ENCODE measurements around the gene TSC22D2. TPM values are rescaled to one million over a fixed set of nuclear protein-coding genes. Genes with fewer than 3 reads are reported as not detected.

Gene TSC22D2
- total and polyA plus RNA-seq, 12 donors, result 11.8 to 73.1 (median 28.7) TPM

DNA sequence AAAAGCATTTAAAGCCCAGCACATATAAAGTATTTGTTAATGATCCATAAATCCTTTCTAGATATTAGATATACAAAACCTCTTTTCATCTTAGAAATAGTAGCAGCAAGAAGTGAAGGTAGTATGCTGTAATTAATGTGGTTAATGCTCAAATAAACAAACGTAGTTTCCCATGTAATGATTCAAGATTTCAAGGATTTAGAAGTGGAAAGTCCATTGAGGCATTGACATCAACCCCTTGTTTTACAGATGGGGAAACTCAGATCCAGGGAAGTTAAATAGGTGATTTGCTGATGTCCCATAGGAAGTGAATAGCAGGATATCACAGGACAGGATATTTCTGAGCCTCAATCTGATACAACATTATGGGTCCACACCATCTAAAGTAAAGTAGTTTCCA lies 47.2 kb downstream of the TSC22D2 start:
- Histone ChIP-seq H3K27ac (no peak overlapping the region), H3K36me3 (peaks cover 0 to 35% (median 10%) of the 10 kb centered on the region in 9 donors), H3K9me3 (no peaks in the 10 kb centered on the region), H3K4me1 (peaks cover 3 to 51% (median 30%) of the 10 kb centered on the region in 9 donors), H3K4me3 (no peak overlapping the region), H3K27me3 (no peaks in the 10 kb centered on the region)
- intact Hi-C loops (cut with DNase I), result no loop called here
- ATAC-seq, result no peak
- 58 to 68% methylated on average over 1 of the region's 1 CpG for WGBS, 2 donors
- DNase-seq, result no peak
- TF ChIP-seq, protein P1, sequence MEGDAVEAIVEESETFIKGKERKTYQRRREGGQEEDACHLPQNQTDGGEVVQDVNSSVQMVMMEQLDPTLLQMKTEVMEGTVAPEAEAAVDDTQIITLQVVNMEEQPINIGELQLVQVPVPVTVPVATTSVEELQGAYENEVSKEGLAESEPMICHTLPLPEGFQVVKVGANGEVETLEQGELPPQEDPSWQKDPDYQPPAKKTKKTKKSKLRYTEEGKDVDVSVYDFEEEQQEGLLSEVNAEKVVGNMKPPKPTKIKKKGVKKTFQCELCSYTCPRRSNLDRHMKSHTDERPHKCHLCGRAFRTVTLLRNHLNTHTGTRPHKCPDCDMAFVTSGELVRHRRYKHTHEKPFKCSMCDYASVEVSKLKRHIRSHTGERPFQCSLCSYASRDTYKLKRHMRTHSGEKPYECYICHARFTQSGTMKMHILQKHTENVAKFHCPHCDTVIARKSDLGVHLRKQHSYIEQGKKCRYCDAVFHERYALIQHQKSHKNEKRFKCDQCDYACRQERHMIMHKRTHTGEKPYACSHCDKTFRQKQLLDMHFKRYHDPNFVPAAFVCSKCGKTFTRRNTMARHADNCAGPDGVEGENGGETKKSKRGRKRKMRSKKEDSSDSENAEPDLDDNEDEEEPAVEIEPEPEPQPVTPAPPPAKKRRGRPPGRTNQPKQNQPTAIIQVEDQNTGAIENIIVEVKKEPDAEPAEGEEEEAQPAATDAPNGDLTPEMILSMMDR (IDR thresholded peaks at IDR 0.05), result no peak

DNA sequence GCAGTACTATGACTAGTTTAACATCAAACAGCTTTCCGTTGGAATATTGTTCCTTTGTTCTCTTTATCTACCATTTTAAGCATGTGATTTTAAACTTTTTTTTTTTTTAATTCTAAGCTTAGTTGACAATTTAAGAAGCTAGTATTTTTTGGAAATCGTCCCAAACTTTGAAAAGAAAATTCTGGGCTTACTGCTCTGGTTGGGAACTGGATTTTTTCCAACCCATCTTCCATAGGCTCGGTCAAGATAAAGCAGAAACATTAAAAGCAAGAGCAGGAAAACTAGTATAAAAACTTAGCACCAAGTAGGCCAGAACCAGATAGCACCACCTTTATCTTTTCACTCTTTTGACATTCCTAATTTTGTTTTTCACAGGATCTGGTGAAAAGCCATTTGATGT lies 49.9 kb downstream of the TSC22D2 start:
- H3K36me3 ChIP-seq, result peaks cover 0 to 37% (median 10%) of the 10 kb centered on the region in 9 donors
- intact Hi-C loops (cut with DNase I), result no loop called here
- WGBS, 2 donors, result 73 to 74% methylated on average over 3 of the region's 3 CpGs
- TF ChIP-seq, protein P1 (IDR thresholded peaks at IDR 0.05), result no peak
- H3K27ac ChIP-seq, result no peak overlapping the region
- H3K9me3 ChIP-seq, result no peaks in the 10 kb centered on the region
- ATAC-seq (no peak), DNase-seq (no peak)
- H3K27me3 ChIP-seq, result no peaks in the 10 kb centered on the region
- peaks cover 0 to 25% (median 11%) of the 10 kb centered on the region in 9 donors for H3K4me1 ChIP-seq
- H3K4me3 ChIP-seq, result no peak overlapping the region

DNA sequence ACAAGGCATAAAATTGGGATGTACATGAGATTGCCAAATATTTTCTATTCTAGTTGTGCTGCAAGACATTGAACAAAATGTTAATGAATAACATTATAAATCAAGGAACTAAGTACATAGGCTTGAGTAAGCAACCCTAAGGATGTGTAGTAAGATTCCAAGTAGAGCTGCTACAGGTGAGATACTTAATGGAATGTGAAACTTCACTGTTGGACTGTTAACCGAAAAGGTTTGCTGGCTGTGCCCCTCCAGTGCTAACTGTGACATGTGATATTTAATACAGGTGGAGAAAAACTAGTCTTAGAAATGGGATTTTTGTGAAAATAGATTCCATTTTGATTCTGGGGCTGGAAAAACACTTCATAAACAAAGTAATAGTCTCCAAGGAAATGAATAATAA lies 52.4 kb downstream of the TSC22D2 start:
- TF ChIP-seq, protein P1 (IDR thresholded peaks at IDR 0.05), result no peak
- ATAC-seq (no peak), DNase-seq (no peak)
- H3K9me3 ChIP-seq, result no peaks in the 10 kb centered on the region
- intact Hi-C loops (cut with DNase I), result loop anchor here in 1 of 10 donors (10.0 kb wide), 1 partner anchor 46 kb away; no protein-coding TSS in a partner anchor
- peaks cover 0 to 37% (median 10%) of the 10 kb centered on the region in 9 donors for H3K36me3 ChIP-seq
- H3K4me3 ChIP-seq, result no peak overlapping the region
- peaks cover 0 to 11% (median 0%) of the 10 kb centered on the region in 9 donors for H3K4me1 ChIP-seq
- WGBS, 2 donors, result 94 to 95% methylated on average over 1 of the region's 1 CpG
- no peak overlapping the region for H3K27ac ChIP-seq
- H3K27me3 ChIP-seq, result no peaks in the 10 kb centered on the region

DNA sequence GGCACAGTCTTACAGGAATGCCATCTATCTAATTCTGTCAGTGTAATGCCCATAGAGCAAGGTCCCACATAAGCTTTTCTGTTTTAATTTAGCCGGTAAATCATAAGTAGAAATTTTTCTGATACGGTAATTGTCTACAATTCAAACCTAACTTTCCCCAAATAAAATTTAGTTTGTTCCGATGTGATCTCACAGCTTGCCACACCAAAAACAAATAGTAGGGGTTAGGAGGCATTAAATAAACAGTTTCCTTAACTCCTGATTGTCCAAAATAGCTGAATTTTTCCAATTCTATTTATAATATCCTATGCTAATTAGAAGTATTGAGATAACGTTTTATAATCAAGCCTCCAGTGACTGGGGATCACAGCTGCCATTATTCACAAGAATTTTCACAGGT lies 53.3 kb downstream of the TSC22D2 start:
- peaks cover 0 to 38% (median 10%) of the 10 kb centered on the region in 9 donors for H3K36me3 ChIP-seq
- peaks cover 0 to 11% (median 0%) of the 10 kb centered on the region in 9 donors for H3K4me1 ChIP-seq
- no peaks in the 10 kb centered on the region for H3K27me3 ChIP-seq
- H3K4me3 ChIP-seq, result no peak overlapping the region
- no peak overlapping the region for H3K27ac ChIP-seq
- WGBS, 2 donors, result 84 to 87% methylated on average over 4 of the region's 4 CpGs
- no peak for DNase-seq
- no peaks in the 10 kb centered on the region for H3K9me3 ChIP-seq
- intact Hi-C loops (cut with DNase I), result loop anchor here in 1 of 10 donors (10.0 kb wide), 1 partner anchor 47 kb away; no protein-coding TSS in a partner anchor
- no peak for ATAC-seq
- TF ChIP-seq, protein P1 (IDR thresholded peaks at IDR 0.05), result no peak
